ENCODE results near the gene FMN2. TPM values are rescaled to one million over a fixed set of nuclear protein-coding genes. Genes with fewer than 3 reads are reported as not detected.

Gene FMN2
- total RNA-seq, 3 donors from 2014 or later (not counting 1 experiment from before 2014, with no cell fraction given) = not detected

DNA sequence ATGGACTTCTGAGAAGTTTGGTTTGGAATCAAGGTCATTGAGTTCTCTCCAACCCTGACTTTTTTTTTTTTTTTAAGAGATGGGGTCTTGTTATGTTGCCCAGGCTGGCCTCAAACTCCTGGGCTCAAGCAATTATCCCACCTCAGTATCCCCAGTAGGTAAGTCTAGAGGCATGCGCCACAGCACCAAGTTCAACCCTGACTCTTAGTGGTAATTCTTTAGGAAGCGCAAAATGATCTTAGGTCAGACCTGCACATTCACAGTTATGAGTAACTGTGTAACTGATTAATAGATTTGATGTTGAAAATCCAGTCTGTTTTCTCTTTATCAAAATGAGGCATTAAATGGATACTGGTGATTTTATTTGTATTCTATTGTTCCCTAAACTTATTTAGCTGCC is 424.4 kb downstream of the FMN2 start:
- Histone ChIP-seq H3K4me1 (ENCODE audit: control insufficient read depth, insufficient read depth, low read length) (no peaks in the 10 kb centered on the region), H3K27me3 (ENCODE audit: control insufficient read depth, insufficient read depth, low read length) (peaks cover 2% of the 10 kb centered on the region), H3K4me3 (ENCODE audit: low read length) (no peak overlapping the region), H3K36me3 (ENCODE audit: control insufficient read depth, insufficient read depth, low read length) (no peaks in the 10 kb centered on the region), H3K9me3 (ENCODE audit: control insufficient read depth, insufficient read depth, low read length) (no peaks in the 10 kb centered on the region), H3K27ac (ENCODE audit: low read length) (no peak overlapping the region)
- TF ChIP-seq, protein P1, sequence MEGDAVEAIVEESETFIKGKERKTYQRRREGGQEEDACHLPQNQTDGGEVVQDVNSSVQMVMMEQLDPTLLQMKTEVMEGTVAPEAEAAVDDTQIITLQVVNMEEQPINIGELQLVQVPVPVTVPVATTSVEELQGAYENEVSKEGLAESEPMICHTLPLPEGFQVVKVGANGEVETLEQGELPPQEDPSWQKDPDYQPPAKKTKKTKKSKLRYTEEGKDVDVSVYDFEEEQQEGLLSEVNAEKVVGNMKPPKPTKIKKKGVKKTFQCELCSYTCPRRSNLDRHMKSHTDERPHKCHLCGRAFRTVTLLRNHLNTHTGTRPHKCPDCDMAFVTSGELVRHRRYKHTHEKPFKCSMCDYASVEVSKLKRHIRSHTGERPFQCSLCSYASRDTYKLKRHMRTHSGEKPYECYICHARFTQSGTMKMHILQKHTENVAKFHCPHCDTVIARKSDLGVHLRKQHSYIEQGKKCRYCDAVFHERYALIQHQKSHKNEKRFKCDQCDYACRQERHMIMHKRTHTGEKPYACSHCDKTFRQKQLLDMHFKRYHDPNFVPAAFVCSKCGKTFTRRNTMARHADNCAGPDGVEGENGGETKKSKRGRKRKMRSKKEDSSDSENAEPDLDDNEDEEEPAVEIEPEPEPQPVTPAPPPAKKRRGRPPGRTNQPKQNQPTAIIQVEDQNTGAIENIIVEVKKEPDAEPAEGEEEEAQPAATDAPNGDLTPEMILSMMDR (IDR thresholded peaks at IDR 0.05) = no peak
- DNase-seq (no peak), ATAC-seq (no peak)
- H3K4me3 Mint-ChIP-seq = no peak overlapping the region
- H3K9me3 Mint-ChIP-seq = no peaks in the 10 kb centered on the region
- no peaks in the 10 kb centered on the region for H3K4me1 Mint-ChIP-seq
- H3K27me3 Mint-ChIP-seq (ENCODE audit: low read depth in 2 of 2) = peaks cover 14 to 34% of the 10 kb centered on the region in 2 donors
- intact Hi-C loops (cut with micrococcal nuclease) = no loop called here
- WGBS (ENCODE audit: insufficient coverage) = 100% methylated on average over 2 of the region's 2 CpGs
- no peaks in the 10 kb centered on the region for H3K36me3 Mint-ChIP-seq
- no peak overlapping the region for H3K27ac Mint-ChIP-seq

DNA sequence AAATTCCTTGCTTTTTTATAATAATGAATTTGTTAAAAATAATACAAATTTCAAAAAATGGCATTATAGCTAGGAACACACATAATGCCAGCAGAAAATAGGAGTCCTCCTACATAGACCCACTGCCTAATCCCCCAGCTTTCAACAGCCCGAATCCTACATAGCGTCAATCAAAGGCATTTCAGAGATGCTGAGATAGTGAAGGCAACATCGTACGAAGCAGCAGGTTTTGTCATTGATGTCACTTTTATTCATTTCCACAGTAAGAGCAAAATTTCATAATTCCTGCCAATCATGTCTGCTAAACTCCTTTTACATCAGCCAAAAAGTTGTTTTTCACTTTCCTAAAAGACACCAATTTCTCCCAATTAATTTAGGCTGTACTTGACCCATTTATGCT is 426.2 kb downstream of the FMN2 start:
- Histone ChIP-seq H3K27ac (ENCODE audit: low read length) (no peak overlapping the region), H3K4me3 (ENCODE audit: low read length) (no peak overlapping the region), H3K9me3 (ENCODE audit: control insufficient read depth, insufficient read depth, low read length) (no peaks in the 10 kb centered on the region), H3K36me3 (ENCODE audit: control insufficient read depth, insufficient read depth, low read length) (no peaks in the 10 kb centered on the region), H3K4me1 (ENCODE audit: control insufficient read depth, insufficient read depth, low read length) (peaks cover 6% of the 10 kb centered on the region), H3K27me3 (ENCODE audit: control insufficient read depth, insufficient read depth, low read length) (peaks cover 2% of the 10 kb centered on the region)
- no peak overlapping the region for H3K4me3 Mint-ChIP-seq
- H3K27ac Mint-ChIP-seq = no peak overlapping the region
- H3K27me3 Mint-ChIP-seq (ENCODE audit: low read depth in 2 of 2) = peaks cover 14 to 27% of the 10 kb centered on the region in 2 donors
- H3K4me1 Mint-ChIP-seq = peaks cover 0 to 4% of the 10 kb centered on the region in 2 donors
- ATAC-seq (no peak), DNase-seq (no peak)
- no peaks in the 10 kb centered on the region for H3K36me3 Mint-ChIP-seq
- H3K9me3 Mint-ChIP-seq = no peaks in the 10 kb centered on the region
- TF ChIP-seq, protein P1 (IDR thresholded peaks at IDR 0.05) = no peak
- WGBS (ENCODE audit: insufficient coverage) = 92% methylated on average over 4 of the region's 4 CpGs
- intact Hi-C loops (cut with micrococcal nuclease) = no loop called here

DNA sequence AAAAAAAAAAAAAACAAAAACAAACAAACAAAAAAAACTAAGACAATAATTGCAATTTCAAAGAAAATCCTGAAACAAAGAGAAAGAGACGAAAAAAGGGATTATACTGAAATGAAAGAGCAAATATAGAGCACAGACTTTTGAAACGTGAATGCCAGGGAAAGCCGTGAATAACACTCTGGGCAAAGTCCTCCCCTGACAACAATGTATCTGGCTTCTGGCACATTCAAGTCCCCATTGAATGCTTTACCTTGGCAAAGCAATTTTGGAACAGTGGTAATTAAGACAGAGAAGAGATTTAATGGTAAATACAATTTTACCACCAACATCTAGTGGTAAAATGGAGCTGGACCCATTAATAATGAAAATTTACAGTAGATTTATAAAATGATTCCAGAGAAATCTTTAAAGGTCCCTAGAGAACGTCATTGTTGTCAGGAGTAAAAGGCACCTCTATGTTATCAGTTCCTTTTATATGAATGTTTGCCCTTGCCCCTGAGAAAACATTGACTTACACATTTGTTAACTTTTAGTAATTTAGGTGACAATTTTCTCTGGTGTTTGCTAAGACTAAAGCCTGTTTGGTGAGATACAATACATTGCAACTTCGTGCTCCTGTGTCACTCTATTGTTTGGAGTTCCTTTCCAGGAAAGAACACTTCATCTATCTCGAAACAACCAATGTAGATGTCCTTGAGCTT is 430.6 kb downstream of the FMN2 start:
- Histone ChIP-seq H3K36me3 (ENCODE audit: control insufficient read depth, insufficient read depth, low read length) (no peaks in the 10 kb centered on the region), H3K27me3 (ENCODE audit: control insufficient read depth, insufficient read depth, low read length) (peaks cover 2% of the 10 kb centered on the region), H3K4me3 (ENCODE audit: low read length) (no peak overlapping the region), H3K27ac (ENCODE audit: low read length) (no peak overlapping the region), H3K4me1 (ENCODE audit: control insufficient read depth, insufficient read depth, low read length) (peaks cover 6% of the 10 kb centered on the region), H3K9me3 (ENCODE audit: control insufficient read depth, insufficient read depth, low read length) (no peaks in the 10 kb centered on the region)
- Mint-ChIP-seq H3K4me1 (peaks cover 0 to 4% of the 10 kb centered on the region in 2 donors), H3K9me3 (no peaks in the 10 kb centered on the region), H3K27ac (no peak overlapping the region), H3K4me3 (no peak overlapping the region), H3K27me3 (ENCODE audit: low read depth in 2 of 2) (peaks cover 10 to 16% of the 10 kb centered on the region in 2 donors), H3K36me3 (no peaks in the 10 kb centered on the region)
- WGBS (ENCODE audit: insufficient coverage) = 72% methylated on average over 5 of the region's 6 CpGs
- DNase-seq = no peak
- intact Hi-C loops (cut with micrococcal nuclease) = no loop called here
- TF ChIP-seq, protein P1 (IDR thresholded peaks at IDR 0.05) = no peak
- no peak for ATAC-seq
